Gastroesophageal sphincter (tissue), 4 donors: ENCODE measurements around the gene RBP3. TPM values are rescaled to one million over a fixed set of nuclear protein-coding genes. Genes with fewer than 3 reads are reported as not detected.

Experiments used
- ATAC-seq: fragments of 150-250 bp; one replicate; pipeline ENCODE4 v1.9.1; 2016; ENCODE audit warnings: mild to moderate bottlenecking, moderate library complexity
- H3K27ac ChIP-seq, 4 donors: fragments of 200-600 bp; sonication (generic) in 3 of 4; 1 replicate in 3 of 4; 2 replicates in 1 of 4; pipeline ENCODE4 v1.5.1; 2016 to 2019
- H3K27me3 ChIP-seq: fragments of 200-600 bp; sonication (generic); one replicate; pipeline ENCODE4 v1.5.1; 2019
- H3K36me3 ChIP-seq, 2 donors: fragments of 200-600 bp; sonication (generic); one replicate each; pipeline ENCODE4 v1.5.1; 2019; ENCODE audit warnings: control low read depth in 1 of 2
- H3K4me1 ChIP-seq, 3 donors: fragments of 200-600 bp; sonication (generic); 1 replicate in 2 of 3; 2 replicates in 1 of 3; pipeline ENCODE4 v1.5.1; 2016 to 2019; ENCODE audit warnings: control low read depth in 2 of 3
- H3K4me3 ChIP-seq, 2 donors: fragments of 200-600 bp; sonication (generic); one replicate each; pipeline ENCODE4 v1.5.1; 2019; ENCODE audit warnings: mild to moderate bottlenecking in 1 of 2, moderate library complexity in 1 of 2
- H3K9me3 ChIP-seq, 3 donors: fragments of 200-600 bp; sonication (generic); one replicate each; pipeline ENCODE4 v1.5.1; 2017 to 2019; ENCODE audit warnings: control low read depth in 2 of 3
- EP300 ChIP-seq: sonication (generic); formaldehyde crosslinking; IDR thresholded peaks from one replicate; pipeline ENCODE4 v1.6.1; 2017; ENCODE audit warnings: antibody characterized with exemption, mild to moderate bottlenecking
- POLR2A ChIP-seq, 2 donors: fragments of 450-650 bp; IDR thresholded peaks; one replicate each; pipeline ENCODE4 v1.6.1; 2017; ENCODE audit warnings: antibody characterized with exemption in 2 of 2, mild to moderate bottlenecking in 2 of 2, moderate library complexity in 1 of 2
- POLR2AphosphoS5 ChIP-seq: sonication (generic); formaldehyde crosslinking; IDR thresholded peaks from one replicate; pipeline ENCODE4 v1.6.1; 2017; ENCODE audit warnings: antibody characterized with exemption
- WGBS, 2 donors: methylation state at CpG; one replicate each; pipeline ENCODE4 v1.1.5; 2018; ENCODE audit warnings: low coverage in 1 of 2; 5-methylcytosine and 5-hydroxymethylcytosine counted together
- total RNA-seq, 4 donors: library from RNA; depleted of rRNA; stranded (reverse); fragments of >200 nt; gene quantifications; one replicate each; pipeline ENCODE4 v1.1.0, GENCODE V29; 2016
- TF ChIP-seq, protein P1 (sequence below), 4 experiments: fragments of 200-600 bp in 2 of 4; fragments of 450-650 bp in 2 of 4; sonication (generic) in 1 of 4; IDR thresholded peaks; one replicate each; pipeline ENCODE4 v1.5.1; 2017 to 2019; ENCODE audit warnings: antibody characterized with exemption in 4 of 4, mild to moderate bottlenecking in 2 of 4, moderate library complexity in 2 of 4

Gene RBP3
- total RNA-seq, 4 donors from 2014 or later: not detected

DNA sequence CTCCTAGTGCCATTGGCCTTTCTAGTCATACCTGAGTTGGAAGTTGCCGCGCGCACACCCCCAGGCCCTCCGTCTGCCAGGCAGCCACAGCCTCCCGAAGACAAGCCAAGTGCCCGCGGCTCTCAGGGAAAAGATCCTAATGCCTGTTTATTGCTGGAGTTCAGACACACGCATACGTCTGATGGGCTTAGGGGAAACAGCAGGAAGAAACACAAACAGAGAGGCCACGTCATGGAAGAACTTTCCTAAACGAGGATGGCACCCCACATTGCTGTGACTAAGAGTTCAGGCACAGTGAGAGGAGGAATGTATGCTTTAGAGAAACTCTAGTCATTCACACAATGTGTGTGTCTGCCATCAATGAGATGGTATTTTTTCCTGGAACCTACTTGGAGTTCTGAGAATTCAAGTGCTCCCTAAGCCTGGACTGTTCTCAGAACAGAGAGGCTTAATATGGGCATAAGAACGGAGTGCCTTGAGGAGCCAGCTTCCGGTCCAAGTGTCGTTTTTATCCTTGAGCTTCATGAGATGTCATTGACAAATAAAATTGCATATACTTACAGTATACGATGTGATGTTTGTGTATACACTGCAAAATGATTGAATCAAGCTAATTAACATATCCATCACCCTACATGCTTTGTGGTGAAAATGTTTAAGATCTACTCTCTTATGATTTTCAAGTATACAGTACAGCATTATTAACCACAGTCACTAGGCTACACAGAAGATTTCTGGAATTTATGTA is 11.6 kb upstream of the RBP3 start:
- TF ChIP-seq EP300 (no peak), POLR2A (IDR thresholded peaks at IDR 0.05) (no peak), POLR2AphosphoS5 (peak; percentile 53)
- TF ChIP-seq, protein P1, sequence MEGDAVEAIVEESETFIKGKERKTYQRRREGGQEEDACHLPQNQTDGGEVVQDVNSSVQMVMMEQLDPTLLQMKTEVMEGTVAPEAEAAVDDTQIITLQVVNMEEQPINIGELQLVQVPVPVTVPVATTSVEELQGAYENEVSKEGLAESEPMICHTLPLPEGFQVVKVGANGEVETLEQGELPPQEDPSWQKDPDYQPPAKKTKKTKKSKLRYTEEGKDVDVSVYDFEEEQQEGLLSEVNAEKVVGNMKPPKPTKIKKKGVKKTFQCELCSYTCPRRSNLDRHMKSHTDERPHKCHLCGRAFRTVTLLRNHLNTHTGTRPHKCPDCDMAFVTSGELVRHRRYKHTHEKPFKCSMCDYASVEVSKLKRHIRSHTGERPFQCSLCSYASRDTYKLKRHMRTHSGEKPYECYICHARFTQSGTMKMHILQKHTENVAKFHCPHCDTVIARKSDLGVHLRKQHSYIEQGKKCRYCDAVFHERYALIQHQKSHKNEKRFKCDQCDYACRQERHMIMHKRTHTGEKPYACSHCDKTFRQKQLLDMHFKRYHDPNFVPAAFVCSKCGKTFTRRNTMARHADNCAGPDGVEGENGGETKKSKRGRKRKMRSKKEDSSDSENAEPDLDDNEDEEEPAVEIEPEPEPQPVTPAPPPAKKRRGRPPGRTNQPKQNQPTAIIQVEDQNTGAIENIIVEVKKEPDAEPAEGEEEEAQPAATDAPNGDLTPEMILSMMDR (IDR thresholded peaks at IDR 0.05): no peak
- no peak overlapping the region for H3K27ac ChIP-seq
- H3K4me1 ChIP-seq: peaks cover 0 to 11% (median 0%) of the 10 kb centered on the region in 3 donors
- WGBS, 2 donors: 19 to 49% methylated on average over 6 to 7 of the region's 15 CpGs
- H3K9me3 ChIP-seq: no peaks in the 10 kb centered on the region
- peak; percentile 35 for ATAC-seq
- no peak overlapping the region for H3K4me3 ChIP-seq
- no peaks in the 10 kb centered on the region for H3K36me3 ChIP-seq
- peaks cover 19% of the 10 kb centered on the region for H3K27me3 ChIP-seq

DNA sequence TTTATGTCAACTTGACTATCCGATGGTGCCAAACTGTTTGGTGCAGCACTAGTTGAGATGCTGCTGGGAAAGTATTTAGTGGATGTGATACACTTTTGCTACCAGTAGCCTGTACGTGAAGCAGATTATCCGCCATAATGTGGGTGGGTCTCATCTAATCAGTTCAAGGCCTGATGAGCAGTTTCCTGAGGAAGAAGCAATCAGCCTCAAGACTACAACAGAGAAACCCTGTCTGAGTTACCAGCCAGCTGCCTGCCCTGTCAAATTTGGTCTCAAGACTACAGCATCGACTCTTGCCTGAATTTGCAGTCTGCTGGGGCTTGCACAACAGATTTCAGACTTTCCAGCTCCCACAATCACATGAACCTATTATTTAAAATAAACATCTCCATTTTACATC is 10.9 kb upstream of the RBP3 start:
- Histone ChIP-seq H3K36me3 (no peaks in the 10 kb centered on the region), H3K4me1 (peaks cover 0 to 11% (median 0%) of the 10 kb centered on the region in 3 donors), H3K4me3 (no peak overlapping the region), H3K27me3 (peaks cover 16% of the 10 kb centered on the region), H3K27ac (no peak overlapping the region), H3K9me3 (no peaks in the 10 kb centered on the region)
- TF ChIP-seq EP300 (no peak), POLR2A (IDR thresholded peaks at IDR 0.05) (no peak), POLR2AphosphoS5 (no peak)
- TF ChIP-seq, protein P1 (IDR thresholded peaks at IDR 0.05): no peak
- 73 to 83% methylated on average over 2 to 4 of the region's 4 CpGs for WGBS, 2 donors
- no peak for ATAC-seq

DNA sequence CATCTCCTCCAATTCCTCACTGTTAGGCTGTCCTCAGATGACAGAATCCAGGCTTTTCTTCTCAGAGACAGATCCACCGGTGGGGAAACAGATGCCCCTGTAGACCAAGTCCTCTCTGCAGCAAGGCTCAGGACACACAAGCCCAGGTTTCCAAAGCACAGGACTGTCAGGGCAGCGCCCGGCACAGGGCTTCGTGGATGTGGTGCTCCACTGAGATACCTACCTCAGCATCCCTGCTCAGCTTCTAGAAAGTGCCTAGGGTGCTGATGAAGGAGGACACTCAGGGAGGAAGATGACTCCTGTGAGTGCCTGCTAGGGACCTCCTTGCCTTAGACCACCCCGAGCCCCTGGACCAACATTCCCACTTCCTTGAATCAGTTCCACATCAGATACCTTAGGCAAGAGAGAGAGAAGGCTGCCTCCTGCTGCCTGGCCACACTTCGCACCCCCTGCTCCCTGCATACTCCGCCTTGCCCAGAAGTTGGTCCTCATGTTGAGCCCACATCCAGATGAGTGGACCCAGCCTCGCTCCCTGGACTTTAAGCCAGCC is 8.9 kb upstream of the RBP3 start:
- TF ChIP-seq POLR2AphosphoS5 (no peak), EP300 (no peak), POLR2A (IDR thresholded peaks at IDR 0.05) (no peak)
- TF ChIP-seq, protein P1 (IDR thresholded peaks at IDR 0.05): no peak
- no peaks in the 10 kb centered on the region for H3K9me3 ChIP-seq
- 81 to 100% methylated on average over 3 to 4 of the region's 8 CpGs for WGBS, 2 donors
- no peak overlapping the region for H3K4me3 ChIP-seq
- no peak for ATAC-seq
- no peak overlapping the region for H3K27ac ChIP-seq
- peaks cover 16% of the 10 kb centered on the region for H3K27me3 ChIP-seq
- H3K36me3 ChIP-seq: no peaks in the 10 kb centered on the region
- H3K4me1 ChIP-seq: peaks cover 0 to 11% (median 0%) of the 10 kb centered on the region in 3 donors

DNA sequence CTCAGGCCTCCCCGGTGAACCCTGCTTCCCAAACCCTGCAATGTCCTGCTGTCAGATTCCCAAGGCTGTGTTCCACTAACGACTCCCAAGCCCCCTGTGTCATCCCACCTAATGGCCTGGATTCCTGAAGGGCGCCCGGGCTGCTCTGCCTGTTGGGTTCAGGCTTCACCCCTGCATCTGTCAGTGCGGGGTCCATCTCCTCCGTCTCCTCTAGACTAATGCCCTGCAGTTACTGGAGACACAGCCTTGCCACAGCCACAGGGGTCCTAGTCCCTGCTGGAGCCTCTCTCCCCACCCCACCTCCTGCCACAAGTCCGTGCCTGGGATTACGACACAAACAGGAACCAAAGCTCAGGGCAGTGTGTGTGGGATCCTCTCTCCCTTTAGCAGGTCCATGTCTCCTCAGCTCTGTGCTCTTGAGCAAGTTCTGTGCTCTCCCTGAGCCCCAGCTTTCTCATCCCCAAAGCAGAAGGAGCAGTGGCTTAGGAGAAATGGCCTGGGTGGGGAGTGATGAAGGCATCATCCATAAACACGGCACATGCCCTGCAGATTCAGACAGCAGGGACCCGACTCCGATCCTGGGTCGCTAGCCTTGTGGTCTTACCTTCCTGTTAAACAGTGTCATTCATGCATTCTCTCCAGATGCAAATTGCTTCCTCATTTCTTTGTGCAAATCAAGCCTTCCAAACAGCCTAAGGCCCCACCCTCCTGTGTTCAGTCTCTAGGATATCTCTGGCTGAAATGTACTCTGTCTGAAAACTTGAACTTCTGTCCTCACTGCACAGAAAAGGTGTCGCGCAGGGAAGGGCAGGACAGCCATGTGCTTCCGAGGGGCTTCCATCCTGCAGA is 8.2 kb upstream of the RBP3 start:
- H3K9me3 ChIP-seq: no peaks in the 10 kb centered on the region
- H3K27me3 ChIP-seq: peaks cover 16% of the 10 kb centered on the region
- 80 to 88% methylated on average over 1 to 4 of the region's 15 CpGs for WGBS, 2 donors
- H3K36me3 ChIP-seq: no peaks in the 10 kb centered on the region
- H3K4me3 ChIP-seq: no peak overlapping the region
- ATAC-seq: no peak
- TF ChIP-seq, protein P1 (IDR thresholded peaks at IDR 0.05): no peak
- TF ChIP-seq EP300 (no peak), POLR2AphosphoS5 (no peak), POLR2A (IDR thresholded peaks at IDR 0.05) (no peak)
- H3K4me1 ChIP-seq: peaks cover 0 to 11% (median 0%) of the 10 kb centered on the region in 3 donors
- H3K27ac ChIP-seq: no peak overlapping the region
